H7 (cell line): ENCODE measurements around the gene DBT. TPM values are rescaled to one million over a fixed set of nuclear protein-coding genes. Genes with fewer than 3 reads are reported as not detected.

Experiments used
- DNase-seq: peaks from one replicate; pipeline ENCODE4 v3.0.0; 2012
- H3K27me3 ChIP-seq: 2 replicates; pipeline ENCODE4 v1.6.0; 2011; ENCODE audit warnings: mild to moderate bottlenecking, low read length; ENCODE audit not compliant: control insufficient read depth, insufficient read depth
- H3K36me3 ChIP-seq: replicated peaks from 2 replicates; pipeline ENCODE4 v1.5.1; 2011; ENCODE audit warnings: low read length; ENCODE audit not compliant: control insufficient read depth, insufficient read depth
- H3K4me3 ChIP-seq: 2 replicates; pipeline ENCODE4 v1.5.1; 2011; ENCODE audit warnings: low read depth, mild to moderate bottlenecking, control low read depth, low read length, moderate library complexity; ENCODE audit not compliant: insufficient read depth
- total RNA-seq: library from RNA; depleted of rRNA; stranded (reverse); fragments of >200 nt; shearing (Covaris generic); gene quantifications from 2 replicates; pipeline ENCODE4 v1.2.3, GENCODE V29; 2014; rRNA removed

DBT gene
- total RNA-seq, 1 experiment from 2014 or later, result 10.6 TPM

DNA sequence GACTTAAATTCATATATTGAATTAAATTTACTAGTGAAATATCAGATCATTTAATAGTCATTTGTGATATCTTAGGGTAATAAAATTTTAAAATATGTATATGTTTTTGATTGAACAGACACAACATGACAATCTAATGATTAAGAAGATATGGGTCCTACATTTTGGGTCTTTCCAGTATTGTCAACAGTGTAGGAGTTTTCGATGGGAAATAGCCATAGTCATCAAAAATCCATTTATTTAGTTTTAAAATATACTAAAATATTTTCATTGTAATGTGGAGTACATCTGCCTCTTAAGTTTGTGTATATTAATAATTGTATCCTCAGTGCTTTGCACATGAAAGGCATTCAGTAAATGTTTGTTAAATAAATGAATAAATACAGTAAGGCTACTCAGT is 102.7 kb downstream of the DBT start:
- no peak for DNase-seq
- Histone ChIP-seq H3K4me3 (no peak overlapping the region), H3K36me3 (peaks cover 1% of the 10 kb centered on the region; the same call in 1 of the 2 replicates), H3K27me3 (no peaks in the 10 kb centered on the region)

DNA sequence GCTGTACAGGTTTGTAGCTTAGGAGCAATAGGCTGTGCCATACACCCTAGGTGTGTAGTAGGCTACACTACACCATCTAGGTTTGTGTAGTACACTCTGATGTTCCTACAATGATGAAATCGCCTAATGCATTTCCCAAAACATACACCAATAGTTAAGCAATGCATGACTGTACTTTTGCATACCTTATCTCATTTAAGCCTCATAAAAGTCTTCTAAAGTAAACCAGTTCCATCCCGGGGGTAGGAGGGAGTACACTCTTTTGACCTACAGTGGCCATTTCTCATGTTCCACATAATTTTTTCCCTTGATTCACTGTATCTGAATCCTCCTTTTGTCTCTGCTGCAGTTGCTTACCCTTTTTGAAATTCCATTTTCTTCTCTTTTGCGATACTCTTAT is 104.5 kb downstream of the DBT start:
- no peak for DNase-seq
- Histone ChIP-seq H3K4me3 (no peak overlapping the region), H3K27me3 (no peaks in the 10 kb centered on the region), H3K36me3 (peaks cover 5% of the 10 kb centered on the region)

DNA sequence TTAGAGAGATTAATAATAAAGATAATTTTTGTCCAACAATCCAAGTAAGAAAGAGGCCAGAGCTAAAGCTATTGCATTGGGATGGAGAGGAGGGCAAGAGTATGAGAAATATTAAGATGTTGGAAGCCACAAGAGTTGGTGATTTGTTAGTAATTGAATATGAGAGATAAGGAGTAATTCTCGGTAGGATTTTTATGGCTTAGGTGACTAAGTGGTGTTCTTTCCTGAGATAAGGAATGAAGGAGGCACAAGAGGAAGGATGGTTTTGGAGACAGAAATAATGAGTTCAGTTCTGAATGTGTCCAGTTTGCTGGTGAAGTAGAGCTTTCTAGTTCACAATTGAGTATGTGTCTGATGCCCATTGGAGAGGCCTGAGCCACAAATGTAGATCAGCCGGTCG is 107.3 kb downstream of the DBT start:
- Histone ChIP-seq H3K27me3 (no peaks in the 10 kb centered on the region), H3K36me3 (peaks cover 4% of the 10 kb centered on the region), H3K4me3 (no peak overlapping the region)
- no peak for DNase-seq

DNA sequence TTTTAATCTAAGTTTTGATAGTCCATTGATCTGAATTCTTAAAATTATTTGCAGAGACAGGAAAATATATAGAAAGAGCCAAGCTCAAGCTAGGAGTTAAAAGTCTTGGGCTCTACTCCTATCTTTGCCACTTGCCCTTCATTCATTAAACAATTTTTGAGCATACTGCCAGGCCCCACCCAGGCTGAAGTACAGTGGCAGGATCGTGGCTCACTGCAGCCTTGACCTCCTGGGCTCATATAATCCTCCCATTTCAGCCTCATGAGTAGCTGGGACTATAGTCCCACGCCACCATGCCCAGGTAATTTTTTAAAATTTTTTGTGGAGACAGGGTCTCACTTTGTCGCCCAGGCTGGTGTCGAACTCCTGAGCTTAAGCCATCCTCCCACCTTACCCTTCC is 108.4 kb downstream of the DBT start:
- Histone ChIP-seq H3K27me3 (no peaks in the 10 kb centered on the region), H3K4me3 (no peak overlapping the region), H3K36me3 (peaks cover 4% of the 10 kb centered on the region)
- DNase-seq, result no peak

DNA sequence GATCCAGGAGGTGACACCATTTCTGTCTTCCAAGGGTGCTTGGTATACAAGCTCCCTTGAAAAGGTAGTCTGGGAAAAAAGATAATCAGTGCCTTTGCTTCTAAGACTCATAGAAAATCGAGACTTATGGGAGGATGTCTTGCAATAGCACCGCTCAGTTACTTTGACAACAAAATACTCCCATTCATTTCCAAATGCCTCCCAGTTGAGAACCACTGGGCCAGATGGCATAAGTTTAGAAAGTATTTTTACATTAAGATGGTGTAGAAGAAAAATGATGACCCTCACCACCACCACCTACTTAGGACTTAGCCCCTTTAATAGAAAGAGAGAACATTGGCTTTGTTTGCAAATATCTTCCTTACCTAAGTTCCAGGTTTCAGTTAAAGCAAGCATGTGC is 112.0 kb downstream of the DBT start:
- DNase-seq, result no peak
- Histone ChIP-seq H3K4me3 (no peak overlapping the region), H3K36me3 (peaks cover 4% of the 10 kb centered on the region), H3K27me3 (no peaks in the 10 kb centered on the region)

Other genes starting within 250 kb of the DBT start
- gene SASS6, start 116.9 kb downstream of the DBT start, total RNA-seq, result 11.1 and 18.1 TPM in 2 replicates
- gene TRMT13, start 116.7 kb downstream of the DBT start, total RNA-seq, result 10.7 and 16.8 TPM in 2 replicates
- gene LRRC39, start 71.6 kb downstream of the DBT start, total RNA-seq, result 0.44 and 0.52 TPM in 2 replicates
- gene RTCA, start 16.4 kb upstream of the DBT start, total RNA-seq, result 44.2 and 52.8 TPM in 2 replicates
- gene CDC14A, start 102.7 kb upstream of the DBT start, total RNA-seq, result 12.2 and 15.1 TPM in 2 replicates